Measurements from ENCODE around the gene SNX9.
"Not testable (repeated sequence)": the region's sequence is repeated elsewhere in the genome, so short reads cannot be mapped to it uniquely, and the experiment has no call there.

Gene SNX9

GRCh38 chr6:157927011-157927410 is 104.0 kb downstream of the SNX9 start:
- H3K36me3 ChIP-seq (ENCODE audit: insufficient read depth, low read length), result peaks cover 76% of the 10 kb centered on the region

GRCh38 chr6:157928428-157928827 is 105.4 kb downstream of the SNX9 start:
- Histone ChIP-seq H3K4me3 (ENCODE audit: low read length) (no peak overlapping the region), H3K27me3 (ENCODE audit: control insufficient read depth, insufficient read depth, low read length) (no peaks in the 10 kb centered on the region), H3K36me3 (ENCODE audit: insufficient read depth, low read length) (peaks cover 75% of the 10 kb centered on the region), H3K4me2 (ENCODE audit: low read length) (no peak overlapping the region), H3K9me3 (replicated peaks; ENCODE audit: low read length) (no peaks in the 10 kb centered on the region), H3K9ac (ENCODE audit: low read depth, low read length) (no peak overlapping the region), H3K4me1 (ENCODE audit: control insufficient read depth, insufficient read depth, low read length) (no peaks in the 10 kb centered on the region)

More at GRCh38 chr6:157927011-157927410, 104.0 kb downstream of the SNX9 start:
- Histone ChIP-seq H3K9ac (ENCODE audit: low read depth, low read length) (no peak overlapping the region), H3K4me2 (ENCODE audit: low read length) (no peak overlapping the region), H3K4me3 (ENCODE audit: low read length) (no peak overlapping the region), H3K27me3 (ENCODE audit: control insufficient read depth, insufficient read depth, low read length) (no peaks in the 10 kb centered on the region), H3K4me1 (ENCODE audit: control insufficient read depth, insufficient read depth, low read length) (no peaks in the 10 kb centered on the region), H3K9me3 (replicated peaks; ENCODE audit: low read length) (no peaks in the 10 kb centered on the region)

- Histone ChIP-seq H3K9ac (ENCODE audit: low read depth, low read length) (no peak overlapping the region), H3K4me2 (ENCODE audit: low read length) (no peak overlapping the region), H3K27me3 (ENCODE audit: control insufficient read depth, insufficient read depth, low read length) (no peaks in the 10 kb centered on the region), H3K4me3 (ENCODE audit: low read length) (no peak overlapping the region), H3K4me1 (ENCODE audit: control insufficient read depth, insufficient read depth, low read length) (no peaks in the 10 kb centered on the region), H3K9me3 (replicated peaks; ENCODE audit: low read length) (no peaks in the 10 kb centered on the region), H3K36me3 (ENCODE audit: insufficient read depth, low read length) (peaks cover 77% of the 10 kb centered on the region)
These were observed 106.0 kb downstream of the SNX9 start for GRCh38 chr6:157929076-157929475.

- no peak overlapping the region for H3K4me3 ChIP-seq (ENCODE audit: low read length)
- peaks cover 76% of the 10 kb centered on the region for H3K36me3 ChIP-seq (ENCODE audit: insufficient read depth, low read length)
- no peaks in the 10 kb centered on the region for H3K9me3 ChIP-seq (replicated peaks; ENCODE audit: low read length)
- H3K4me1 ChIP-seq (ENCODE audit: control insufficient read depth, insufficient read depth, low read length), result no peaks in the 10 kb centered on the region
- no peak overlapping the region for H3K4me2 ChIP-seq (ENCODE audit: low read length)
- H3K27me3 ChIP-seq (ENCODE audit: control insufficient read depth, insufficient read depth, low read length), result no peaks in the 10 kb centered on the region
- H3K9ac ChIP-seq (ENCODE audit: low read depth, low read length), result no peak overlapping the region
These were observed 106.8 kb downstream of the SNX9 start for GRCh38 chr6:157929765-157930319.

DNA sequence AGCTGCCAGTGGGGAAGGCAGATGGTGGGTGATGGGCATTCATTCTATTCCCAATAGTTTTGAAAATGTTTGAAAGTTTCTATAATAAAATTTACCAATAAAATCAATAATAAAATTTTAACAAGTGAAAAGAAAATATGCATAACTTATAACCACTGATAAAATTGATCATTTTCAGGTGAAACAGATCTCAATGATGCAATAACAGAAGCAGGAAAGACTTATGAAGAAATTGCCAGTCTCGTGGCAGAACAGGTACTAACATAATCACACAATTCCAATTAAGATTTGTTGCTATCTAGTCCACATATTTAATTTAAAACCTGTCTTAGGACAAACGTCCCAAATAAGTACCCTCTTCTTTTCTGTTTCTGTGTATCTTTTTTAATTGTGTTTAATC is 112.7 kb downstream of the SNX9 start:
- H3K27me3 ChIP-seq (ENCODE audit: control insufficient read depth, insufficient read depth, low read length), result no peaks in the 10 kb centered on the region
- H3K9me3 ChIP-seq (replicated peaks; ENCODE audit: low read length), result no peaks in the 10 kb centered on the region
- no peak overlapping the region for H3K4me2 ChIP-seq (ENCODE audit: low read length)
- no peaks in the 10 kb centered on the region for H3K4me1 ChIP-seq (ENCODE audit: control insufficient read depth, insufficient read depth, low read length)
- H3K36me3 ChIP-seq (ENCODE audit: insufficient read depth, low read length), result peaks cover 83% of the 10 kb centered on the region
- H3K4me3 ChIP-seq (ENCODE audit: low read length), result no peak overlapping the region
- no peak overlapping the region for H3K9ac ChIP-seq (ENCODE audit: low read depth, low read length)

DNA sequence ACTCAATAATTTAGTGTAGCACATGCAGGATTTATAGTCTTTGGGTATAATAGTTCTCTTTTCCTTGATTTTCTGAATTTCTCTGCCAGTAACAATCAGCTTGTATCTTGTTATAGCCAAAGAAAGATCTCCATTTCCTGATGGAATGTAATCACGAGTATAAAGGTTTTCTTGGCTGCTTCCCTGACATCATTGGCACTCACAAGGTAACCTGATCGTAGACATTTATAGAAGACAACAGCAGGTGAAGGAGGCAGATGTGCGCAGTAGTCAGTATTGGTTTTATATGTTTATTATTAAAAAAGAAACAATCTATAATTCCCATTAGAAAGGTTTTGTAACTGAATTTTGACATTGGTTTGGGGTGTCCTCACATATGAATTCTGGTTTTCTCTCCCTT is 114.3 kb downstream of the SNX9 start:
- no peak overlapping the region for H3K4me3 ChIP-seq (ENCODE audit: low read length)
- H3K9ac ChIP-seq (ENCODE audit: low read depth, low read length), result no peak overlapping the region
- H3K27me3 ChIP-seq (ENCODE audit: control insufficient read depth, insufficient read depth, low read length), result no peaks in the 10 kb centered on the region
- peaks cover 89% of the 10 kb centered on the region for H3K36me3 ChIP-seq (ENCODE audit: insufficient read depth, low read length)
- no peaks in the 10 kb centered on the region for H3K9me3 ChIP-seq (replicated peaks; ENCODE audit: low read length)
- H3K4me2 ChIP-seq (ENCODE audit: low read length), result no peak overlapping the region
- no peaks in the 10 kb centered on the region for H3K4me1 ChIP-seq (ENCODE audit: control insufficient read depth, insufficient read depth, low read length)

DNA sequence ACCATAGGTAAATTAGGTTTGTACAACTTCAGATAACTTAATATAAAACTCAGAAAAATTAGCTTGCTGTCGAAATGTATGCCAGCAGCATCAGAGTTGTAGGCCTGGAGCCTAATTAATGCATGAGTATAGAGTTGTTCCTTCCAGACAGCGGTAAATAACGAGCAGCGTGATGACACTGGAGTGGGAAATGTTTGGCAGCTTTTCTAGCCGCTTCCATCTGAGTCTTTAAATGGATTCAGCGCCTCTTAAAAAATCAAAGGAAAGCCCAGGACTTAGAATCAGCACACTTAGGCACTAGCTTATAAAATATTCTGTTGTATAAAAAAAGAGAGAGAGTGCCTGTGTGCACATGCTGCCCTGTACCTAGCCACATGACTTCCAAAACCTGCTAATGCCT is 114.9 kb downstream of the SNX9 start:
- Histone ChIP-seq H3K4me1 (ENCODE audit: control insufficient read depth, insufficient read depth, low read length) (no peaks in the 10 kb centered on the region), H3K36me3 (ENCODE audit: insufficient read depth, low read length) (peaks cover 88% of the 10 kb centered on the region), H3K9ac (ENCODE audit: low read depth, low read length) (no peak overlapping the region), H3K27me3 (ENCODE audit: control insufficient read depth, insufficient read depth, low read length) (no peaks in the 10 kb centered on the region), H3K9me3 (replicated peaks; ENCODE audit: low read length) (no peaks in the 10 kb centered on the region), H3K4me2 (ENCODE audit: low read length) (no peak overlapping the region), H3K4me3 (ENCODE audit: low read length) (no peak overlapping the region)

DNA sequence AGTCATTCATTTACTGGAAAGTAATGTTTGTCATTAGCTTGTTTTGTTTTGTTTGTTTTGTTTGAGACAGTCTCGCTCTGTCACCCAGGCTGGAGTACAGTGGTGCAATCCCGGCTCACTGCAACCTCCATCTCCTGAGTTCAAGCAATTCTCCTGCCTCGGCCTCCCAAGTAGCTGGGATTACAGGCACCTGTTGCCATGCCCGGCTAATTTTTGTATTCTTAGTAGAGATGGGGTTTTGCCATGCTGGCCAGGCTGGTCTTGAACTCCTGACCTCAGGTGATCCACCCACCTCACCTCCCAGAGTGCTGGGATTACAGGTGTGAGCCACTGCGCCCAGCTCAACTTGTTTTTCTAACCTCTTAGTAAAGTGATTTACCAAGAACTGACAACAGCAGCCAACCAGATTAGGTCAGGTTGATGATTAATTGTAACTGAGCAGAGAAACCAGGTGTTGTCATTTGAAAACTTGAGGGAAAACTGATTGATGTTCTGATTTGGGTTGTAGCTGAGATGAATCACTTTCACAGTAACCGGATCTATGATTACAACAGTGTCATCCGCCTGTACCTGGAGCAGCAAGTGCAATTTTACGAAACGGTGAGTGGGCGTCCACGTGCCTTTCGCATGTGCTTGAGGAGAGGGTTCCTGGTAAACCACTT is 117.5 kb downstream of the SNX9 start:
- peaks cover 89% of the 10 kb centered on the region for H3K36me3 ChIP-seq (ENCODE audit: insufficient read depth, low read length)
- H3K27me3 ChIP-seq (ENCODE audit: control insufficient read depth, insufficient read depth, low read length); H3K4me3 ChIP-seq (ENCODE audit: low read length); H3K9me3 ChIP-seq (replicated peaks; ENCODE audit: low read length); H3K4me2 ChIP-seq (ENCODE audit: low read length); H3K9ac ChIP-seq (ENCODE audit: low read depth, low read length); H3K4me1 ChIP-seq (ENCODE audit: control insufficient read depth, insufficient read depth, low read length): not testable (repeated sequence)

GRCh38 chr6:157941101-157941863 is 118.2 kb downstream of the SNX9 start:
- Histone ChIP-seq H3K4me1 (ENCODE audit: control insufficient read depth, insufficient read depth, low read length) (no peaks in the 10 kb centered on the region), H3K27me3 (ENCODE audit: control insufficient read depth, insufficient read depth, low read length) (no peaks in the 10 kb centered on the region), H3K4me3 (ENCODE audit: low read length) (no peak overlapping the region), H3K4me2 (ENCODE audit: low read length) (no peak overlapping the region), H3K9ac (ENCODE audit: low read depth, low read length) (no peak overlapping the region), H3K36me3 (ENCODE audit: insufficient read depth, low read length) (peaks cover 89% of the 10 kb centered on the region), H3K9me3 (replicated peaks; ENCODE audit: low read length) (no peaks in the 10 kb centered on the region)

GRCh38 chr6:157942351-157942750 is 119.3 kb downstream of the SNX9 start:
- Histone ChIP-seq H3K9ac (ENCODE audit: low read depth, low read length) (no peak overlapping the region), H3K4me1 (ENCODE audit: control insufficient read depth, insufficient read depth, low read length) (no peaks in the 10 kb centered on the region), H3K27me3 (ENCODE audit: control insufficient read depth, insufficient read depth, low read length) (no peaks in the 10 kb centered on the region), H3K4me3 (ENCODE audit: low read length) (no peak overlapping the region), H3K4me2 (ENCODE audit: low read length) (no peak overlapping the region), H3K9me3 (replicated peaks; ENCODE audit: low read length) (no peaks in the 10 kb centered on the region), H3K36me3 (ENCODE audit: insufficient read depth, low read length) (peaks cover 88% of the 10 kb centered on the region)

- no peak overlapping the region for H3K4me3 ChIP-seq (ENCODE audit: low read length)
- H3K4me2 ChIP-seq (ENCODE audit: low read length), result no peak overlapping the region
- H3K9me3 ChIP-seq (replicated peaks; ENCODE audit: low read length), result no peaks in the 10 kb centered on the region
- H3K4me1 ChIP-seq (ENCODE audit: control insufficient read depth, insufficient read depth, low read length), result no peaks in the 10 kb centered on the region
- H3K27me3 ChIP-seq (ENCODE audit: control insufficient read depth, insufficient read depth, low read length), result no peaks in the 10 kb centered on the region
- peaks cover 84% of the 10 kb centered on the region for H3K36me3 ChIP-seq (ENCODE audit: insufficient read depth, low read length)
- H3K9ac ChIP-seq (ENCODE audit: low read depth, low read length), result no peak overlapping the region
These were observed 120.4 kb downstream of the SNX9 start for GRCh38 chr6:157943249-157943963.

Data from skeletal muscle satellite cell (primary cell).